Liver (tissue), 9 donors: ENCODE results near the gene AP1S2. TPM values are rescaled to one million over a fixed set of nuclear protein-coding genes. Genes with fewer than 3 reads are reported as not detected.

Experiments
- DNase-seq: peaks from one replicate; pipeline ENCODE4 v3.0.0-alpha.2; 2017; ENCODE audit warnings: low spot score
- H3K27ac ChIP-seq, 2 donors: one replicate each; pipeline ENCODE4 v1.7.0; 2013; ENCODE audit warnings: inconsistent platforms in 2 of 2, low read length in 2 of 2, control low read depth in 1 of 2, low read depth in 1 of 2, mild to moderate bottlenecking in 1 of 2
- H3K27me3 ChIP-seq, 4 donors: one replicate each; pipeline versions ENCODE4 v1.6.1 to v1.7.0; 2013; ENCODE audit warnings: low read length in 3 of 4, inconsistent platforms in 1 of 4, mild to moderate bottlenecking in 1 of 4, moderate library complexity in 1 of 4; ENCODE audit not compliant: control insufficient read depth in 4 of 4, insufficient read depth in 4 of 4
- H3K36me3 ChIP-seq, 4 donors: one replicate each; pipeline versions ENCODE4 v1.6.1 to v1.7.0; 2013; ENCODE audit warnings: low read length in 3 of 4, mild to moderate bottlenecking in 3 of 4, low read depth in 1 of 4, moderate library complexity in 1 of 4; ENCODE audit not compliant: control insufficient read depth in 4 of 4, insufficient read depth in 3 of 4
- H3K4me1 ChIP-seq, 4 donors: one replicate each; pipeline versions ENCODE4 v1.6.1 to v1.7.0; 2013; ENCODE audit warnings: low read length in 3 of 4, mild to moderate bottlenecking in 3 of 4, moderate library complexity in 1 of 4; ENCODE audit not compliant: control insufficient read depth in 4 of 4, insufficient read depth in 4 of 4
- H3K4me3 ChIP-seq, 3 donors: one replicate each; pipeline versions ENCODE4 v1.6.1 to v1.7.0; 2013; ENCODE audit warnings: low read length in 3 of 3, control low read depth in 1 of 3, low read depth in 1 of 3, mild to moderate bottlenecking in 1 of 3
- H3K9ac ChIP-seq, 2 donors: one replicate each; pipeline ENCODE4 v1.7.0; 2013; ENCODE audit warnings: low read length in 2 of 2, mild to moderate bottlenecking in 2 of 2, moderate library complexity in 2 of 2, control low read depth in 1 of 2, low read depth in 1 of 2
- H3K9me3 ChIP-seq, 4 donors: one replicate each; pipeline versions ENCODE4 v1.6.1 to v1.7.0; 2013; ENCODE audit warnings: low read length in 3 of 4; ENCODE audit not compliant: control insufficient read depth in 4 of 4
- GABPA ChIP-seq, 2 donors: IDR thresholded peaks in 1 of 2; conservative IDR thresholded peaks in 1 of 2; 2 replicates each; pipeline ENCODE4 v1.6.1; 2016; ENCODE audit warnings: antibody characterized with exemption in 2 of 2, mild to moderate bottlenecking in 1 of 2, moderate library complexity in 1 of 2
- HNF4A ChIP-seq, 2 donors: conservative IDR thresholded peaks; 2 replicates each; pipeline ENCODE4 v1.6.1; 2016; ENCODE audit warnings: antibody characterized with exemption in 2 of 2, mild to moderate bottlenecking in 2 of 2
- HNF4G ChIP-seq: IDR thresholded peaks from 2 replicates; pipeline ENCODE4 v1.6.1; 2016; ENCODE audit warnings: antibody characterized with exemption
- JUND ChIP-seq, 2 donors: IDR thresholded peaks; 2 replicates each; pipeline ENCODE4 v1.6.1; 2016; ENCODE audit warnings: antibody characterized with exemption in 2 of 2
- NR2F2 ChIP-seq: IDR thresholded peaks from 2 replicates; pipeline ENCODE4 v1.6.1; 2016; ENCODE audit warnings: antibody characterized with exemption
- RXRA ChIP-seq, 2 donors: IDR thresholded peaks; 2 replicates each; pipeline ENCODE4 v1.6.1; 2017 to 2018; ENCODE audit warnings: antibody characterized with exemption in 2 of 2, mild to moderate bottlenecking in 1 of 2
- TAF1 ChIP-seq: conservative IDR thresholded peaks from 2 replicates; pipeline ENCODE4 v1.6.1; 2016; ENCODE audit warnings: antibody characterized with exemption, mild to moderate bottlenecking
- YY1 ChIP-seq: IDR thresholded peaks from 2 replicates; pipeline ENCODE4 v1.6.1; 2016; ENCODE audit warnings: antibody characterized with exemption, mild to moderate bottlenecking
- WGBS: extraction: QIAGEN DNeasy Blood & Tissue Kit; methylation state at CpG from one replicate; pipeline ENCODE4 v1.1.7; 2013; 5-methylcytosine and 5-hydroxymethylcytosine counted together
- polyA plus RNA-seq, 2 donors: library from polyadenylated mRNA; stranded (reverse) in 1 of 2; unstranded in 1 of 2; fragments of 200-250 nt in 1 of 2; fragments of >200 nt in 1 of 2; fragmentation: Nextera tagmentation in 1 of 2; extraction: Ambion mirVana in 1 of 2; gene quantifications; one replicate each; pipeline versions ENCODE4 v1.2.1 to v1.2.3, GENCODE V29; 2013 to 2015
- total RNA-seq, 2 donors: library from RNA; depleted of rRNA; stranded (reverse); fragments of >200 nt; gene quantifications; one replicate each; pipeline ENCODE4 v1.2.3, GENCODE V29; 2014
- TF ChIP-seq, protein P1 (sequence below): IDR thresholded peaks from 2 replicates; pipeline ENCODE4 v1.6.1; 2016; ENCODE audit warnings: antibody characterized with exemption, mild to moderate bottlenecking
- TF ChIP-seq, protein P2 (sequence below): IDR thresholded peaks from 2 replicates; pipeline ENCODE4 v1.6.1; 2016; ENCODE audit warnings: antibody characterized with exemption
- TF ChIP-seq, protein P3 (sequence below): IDR thresholded peaks from 2 replicates; pipeline ENCODE4 v1.6.1; 2016; ENCODE audit warnings: antibody characterized with exemption
- TF ChIP-seq, protein P4 (sequence below): IDR thresholded peaks from 2 replicates; pipeline ENCODE4 v1.6.1; 2016; ENCODE audit warnings: antibody characterized with exemption
- donor health status: healthy.
- donor health status: healthy.
- donor health status: healthy.
- donor health status: healthy.
- donor health status: healthy.

The AP1S2 gene
- total and polyA plus RNA-seq, 4 donors = 6.1 to 25.7 (median 10.6) TPM

DNA sequence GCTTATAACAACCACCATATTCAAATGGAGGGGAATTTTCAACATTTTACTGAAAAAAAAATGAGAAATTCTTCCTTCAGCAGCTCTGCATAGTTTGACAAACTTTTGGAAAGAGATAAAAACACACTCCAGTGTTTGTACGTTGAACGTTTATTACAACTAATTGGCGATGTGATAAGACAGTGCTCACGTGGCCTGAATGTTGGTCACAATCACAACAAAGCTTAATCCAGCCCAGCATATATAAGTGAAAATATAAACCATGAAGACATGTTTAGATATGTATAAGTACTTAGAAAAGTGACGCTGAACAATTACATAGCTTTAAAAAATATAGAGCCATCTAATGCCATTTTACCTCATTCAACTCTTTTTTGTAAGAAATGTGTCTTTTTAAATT is 28.7 kb downstream of the AP1S2 start (continued):
- TF ChIP-seq, protein P1, sequence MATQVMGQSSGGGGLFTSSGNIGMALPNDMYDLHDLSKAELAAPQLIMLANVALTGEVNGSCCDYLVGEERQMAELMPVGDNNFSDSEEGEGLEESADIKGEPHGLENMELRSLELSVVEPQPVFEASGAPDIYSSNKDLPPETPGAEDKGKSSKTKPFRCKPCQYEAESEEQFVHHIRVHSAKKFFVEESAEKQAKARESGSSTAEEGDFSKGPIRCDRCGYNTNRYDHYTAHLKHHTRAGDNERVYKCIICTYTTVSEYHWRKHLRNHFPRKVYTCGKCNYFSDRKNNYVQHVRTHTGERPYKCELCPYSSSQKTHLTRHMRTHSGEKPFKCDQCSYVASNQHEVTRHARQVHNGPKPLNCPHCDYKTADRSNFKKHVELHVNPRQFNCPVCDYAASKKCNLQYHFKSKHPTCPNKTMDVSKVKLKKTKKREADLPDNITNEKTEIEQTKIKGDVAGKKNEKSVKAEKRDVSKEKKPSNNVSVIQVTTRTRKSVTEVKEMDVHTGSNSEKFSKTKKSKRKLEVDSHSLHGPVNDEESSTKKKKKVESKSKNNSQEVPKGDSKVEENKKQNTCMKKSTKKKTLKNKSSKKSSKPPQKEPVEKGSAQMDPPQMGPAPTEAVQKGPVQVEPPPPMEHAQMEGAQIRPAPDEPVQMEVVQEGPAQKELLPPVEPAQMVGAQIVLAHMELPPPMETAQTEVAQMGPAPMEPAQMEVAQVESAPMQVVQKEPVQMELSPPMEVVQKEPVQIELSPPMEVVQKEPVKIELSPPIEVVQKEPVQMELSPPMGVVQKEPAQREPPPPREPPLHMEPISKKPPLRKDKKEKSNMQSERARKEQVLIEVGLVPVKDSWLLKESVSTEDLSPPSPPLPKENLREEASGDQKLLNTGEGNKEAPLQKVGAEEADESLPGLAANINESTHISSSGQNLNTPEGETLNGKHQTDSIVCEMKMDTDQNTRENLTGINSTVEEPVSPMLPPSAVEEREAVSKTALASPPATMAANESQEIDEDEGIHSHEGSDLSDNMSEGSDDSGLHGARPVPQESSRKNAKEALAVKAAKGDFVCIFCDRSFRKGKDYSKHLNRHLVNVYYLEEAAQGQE = no peak
- TF ChIP-seq, protein P2, sequence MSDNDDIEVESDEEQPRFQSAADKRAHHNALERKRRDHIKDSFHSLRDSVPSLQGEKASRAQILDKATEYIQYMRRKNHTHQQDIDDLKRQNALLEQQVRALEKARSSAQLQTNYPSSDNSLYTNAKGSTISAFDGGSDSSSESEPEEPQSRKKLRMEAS = no peak
- no peak for TF ChIP-seq JUND (IDR thresholded peaks at IDR 0.05)
- no peak for TF ChIP-seq NR2F2
- TF ChIP-seq RXRA (IDR thresholded peaks at IDR 0.05) = no peak

DNA sequence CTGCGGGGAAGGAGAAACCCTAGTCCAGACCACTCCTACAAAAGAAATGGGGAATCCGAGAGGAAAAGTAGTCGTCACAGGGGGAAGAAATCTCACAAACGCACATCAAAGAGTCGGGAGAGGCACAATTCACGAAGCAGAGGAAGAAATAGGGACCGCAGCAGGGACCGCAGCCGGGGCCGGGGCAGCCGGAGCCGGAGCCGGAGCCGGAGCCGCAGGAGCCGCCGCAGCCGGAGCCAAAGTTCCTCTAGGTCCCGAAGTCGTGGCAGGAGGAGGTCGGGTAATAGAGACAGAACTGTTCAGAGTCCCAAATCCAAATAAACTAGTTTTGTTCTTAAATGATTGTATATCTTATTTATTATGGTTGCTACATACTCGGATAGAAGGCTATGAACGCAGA is 31.7 kb downstream of the AP1S2 start:
- DNase-seq = no peak
- Histone ChIP-seq H3K27me3 (no peaks in the 10 kb centered on the region), H3K4me1 (no peaks in the 10 kb centered on the region), H3K4me3 (no peak overlapping the region), H3K27ac (no peak overlapping the region), H3K9me3 (no peaks in the 10 kb centered on the region), H3K36me3 (peaks cover 0 to 39% (median 18%) of the 10 kb centered on the region in 4 donors), H3K9ac (no peak overlapping the region)
- TF ChIP-seq TAF1 (no peak), JUND (IDR thresholded peaks at IDR 0.05) (no peak), HNF4A (conservative IDR thresholded peaks at IDR 0.05) (no peak), YY1 (no peak), GABPA (IDR thresholded peaks at IDR 0.05 in 1 of 2, conservative IDR thresholded peaks at IDR 0.05 in 1 of 2) (no peak), NR2F2 (no peak)
- TF ChIP-seq, protein P3, sequence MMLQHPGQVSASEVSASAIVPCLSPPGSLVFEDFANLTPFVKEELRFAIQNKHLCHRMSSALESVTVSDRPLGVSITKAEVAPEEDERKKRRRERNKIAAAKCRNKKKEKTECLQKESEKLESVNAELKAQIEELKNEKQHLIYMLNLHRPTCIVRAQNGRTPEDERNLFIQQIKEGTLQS = no peak
- 97% methylated on average over 23 of the region's 23 CpGs for WGBS

DNA sequence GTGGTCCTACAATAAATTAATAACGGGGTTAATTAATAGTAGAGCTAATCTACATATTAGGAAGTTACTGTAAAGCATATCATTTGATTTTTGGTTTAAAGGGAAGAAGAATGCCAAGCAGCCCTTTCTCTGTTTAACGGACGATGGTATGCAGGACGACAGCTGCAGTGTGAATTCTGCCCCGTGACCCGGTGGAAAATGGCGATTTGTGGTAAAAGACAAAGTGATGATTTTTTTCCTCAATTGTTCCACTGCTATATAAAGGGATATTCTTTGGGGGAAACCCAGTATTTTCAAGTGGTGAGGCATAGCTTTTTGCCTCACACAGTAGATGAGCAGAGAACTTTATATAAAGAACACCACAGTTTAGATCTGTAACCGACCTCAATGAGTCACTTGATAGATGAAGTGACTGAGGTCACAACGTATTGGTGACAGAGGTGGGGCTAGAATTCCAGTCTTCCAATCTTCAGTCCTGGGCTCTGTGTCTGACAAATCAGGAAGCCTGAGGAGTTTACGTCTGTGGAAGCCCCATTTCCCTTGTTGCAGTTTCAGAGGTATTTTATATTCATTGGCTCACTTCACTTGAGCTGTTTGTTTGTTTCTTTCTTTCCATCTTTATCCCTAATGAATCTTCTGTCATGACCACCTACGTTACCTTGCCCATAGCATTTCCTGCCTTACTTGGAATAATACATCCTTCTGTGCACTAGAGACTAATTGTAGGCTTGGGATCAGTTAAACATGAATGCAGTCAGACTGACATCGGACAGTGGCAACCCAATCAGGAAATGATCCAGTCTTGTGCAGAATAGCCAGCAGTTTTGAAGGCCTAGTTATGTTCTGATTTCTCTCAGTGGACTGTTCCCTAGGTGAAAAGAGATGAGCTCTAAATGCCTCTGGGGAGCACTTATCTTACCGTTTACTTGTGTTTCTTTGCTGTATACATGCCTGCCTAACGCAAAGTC is 34.2 kb downstream of the AP1S2 start:
- Histone ChIP-seq H3K36me3 (peaks cover 0 to 56% (median 26%) of the 10 kb centered on the region in 4 donors), H3K9ac (no peak overlapping the region), H3K9me3 (no peaks in the 10 kb centered on the region), H3K27me3 (no peaks in the 10 kb centered on the region), H3K27ac (no peak overlapping the region), H3K4me3 (no peak overlapping the region), H3K4me1 (no peaks in the 10 kb centered on the region)
- WGBS = 91% methylated on average over 14 of the region's 14 CpGs
- no peak for DNase-seq
- TF ChIP-seq NR2F2 (no peak), TAF1 (no peak), HNF4G (no peak)
- TF ChIP-seq, protein P3 = no peak
- TF ChIP-seq, protein P4, sequence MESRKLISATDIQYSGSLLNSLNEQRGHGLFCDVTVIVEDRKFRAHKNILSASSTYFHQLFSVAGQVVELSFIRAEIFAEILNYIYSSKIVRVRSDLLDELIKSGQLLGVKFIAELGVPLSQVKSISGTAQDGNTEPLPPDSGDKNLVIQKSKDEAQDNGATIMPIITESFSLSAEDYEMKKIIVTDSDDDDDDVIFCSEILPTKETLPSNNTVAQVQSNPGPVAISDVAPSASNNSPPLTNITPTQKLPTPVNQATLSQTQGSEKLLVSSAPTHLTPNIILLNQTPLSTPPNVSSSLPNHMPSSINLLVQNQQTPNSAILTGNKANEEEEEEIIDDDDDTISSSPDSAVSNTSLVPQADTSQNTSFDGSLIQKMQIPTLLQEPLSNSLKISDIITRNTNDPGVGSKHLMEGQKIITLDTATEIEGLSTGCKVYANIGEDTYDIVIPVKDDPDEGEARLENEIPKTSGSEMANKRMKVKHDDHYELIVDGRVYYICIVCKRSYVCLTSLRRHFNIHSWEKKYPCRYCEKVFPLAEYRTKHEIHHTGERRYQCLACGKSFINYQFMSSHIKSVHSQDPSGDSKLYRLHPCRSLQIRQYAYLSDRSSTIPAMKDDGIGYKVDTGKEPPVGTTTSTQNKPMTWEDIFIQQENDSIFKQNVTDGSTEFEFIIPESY = no peak
